Stromal cell of bone marrow (primary cell): ENCODE data around the gene RNF150.
A peak's percentile ranks its signal among the peaks of the same experiment; 100 is the strongest.

Experiments
- DNase-seq: peaks from one replicate; pipeline ENCODE4 v3.0.0-alpha.2; 2012; ENCODE audit warnings: low read depth

The RNF150 gene

DNA sequence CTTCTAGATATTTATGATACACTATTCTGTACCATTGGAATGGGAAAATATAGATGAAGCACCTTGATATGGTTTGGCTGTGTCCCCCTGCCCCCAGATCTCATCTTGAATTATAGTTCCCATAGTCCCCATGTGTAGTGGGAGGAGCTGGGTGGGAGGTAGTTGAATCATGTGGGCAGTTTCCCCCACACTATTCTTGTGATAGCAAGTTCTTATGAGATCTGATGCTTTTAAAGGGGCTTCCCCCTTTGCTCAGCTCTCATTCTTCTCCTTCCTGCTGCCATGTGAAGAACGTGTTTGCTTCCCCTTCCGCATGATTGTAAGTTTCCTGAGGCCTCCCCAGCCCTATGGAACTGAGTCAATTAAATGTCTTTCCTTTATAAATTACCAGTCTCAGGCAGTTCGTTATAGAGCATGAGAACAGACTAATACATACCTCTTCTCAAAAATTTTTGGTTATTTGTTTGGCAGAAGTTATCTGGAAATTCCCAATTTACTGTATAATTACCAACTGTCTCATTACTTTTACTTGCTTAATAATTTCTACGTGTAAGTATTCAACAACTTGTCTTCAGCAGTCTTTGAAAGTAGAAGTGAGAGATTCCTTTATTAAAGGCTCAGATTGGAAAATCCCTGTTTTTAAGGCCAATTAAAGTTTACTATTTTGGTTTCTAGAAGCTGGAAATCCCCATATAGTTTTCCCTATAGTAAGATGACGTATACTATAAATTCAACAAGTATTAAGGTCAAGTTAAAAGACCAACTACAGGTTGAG, 152.7 kb downstream of the RNF150 start:
- DNase-seq, result no peak

DNA sequence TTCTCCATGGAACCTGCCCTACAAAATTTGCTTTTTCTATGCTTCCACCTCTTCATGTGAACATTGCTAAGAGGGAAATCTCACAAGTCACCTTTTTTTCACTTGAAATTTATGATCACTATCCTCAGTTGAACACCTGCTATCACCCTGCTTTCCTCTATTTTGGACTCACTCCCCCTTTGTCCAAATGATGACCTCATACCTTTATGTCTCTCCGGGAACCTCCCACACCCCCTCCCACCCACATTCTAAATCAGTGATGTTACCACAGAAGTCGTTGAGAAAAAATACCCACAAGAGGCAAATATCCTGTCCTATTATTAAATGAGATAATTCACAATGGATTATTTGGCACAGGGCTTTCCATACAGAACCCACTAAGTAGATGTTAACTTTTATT, 156.5 kb downstream of the RNF150 start:
- no peak for DNase-seq

DNA sequence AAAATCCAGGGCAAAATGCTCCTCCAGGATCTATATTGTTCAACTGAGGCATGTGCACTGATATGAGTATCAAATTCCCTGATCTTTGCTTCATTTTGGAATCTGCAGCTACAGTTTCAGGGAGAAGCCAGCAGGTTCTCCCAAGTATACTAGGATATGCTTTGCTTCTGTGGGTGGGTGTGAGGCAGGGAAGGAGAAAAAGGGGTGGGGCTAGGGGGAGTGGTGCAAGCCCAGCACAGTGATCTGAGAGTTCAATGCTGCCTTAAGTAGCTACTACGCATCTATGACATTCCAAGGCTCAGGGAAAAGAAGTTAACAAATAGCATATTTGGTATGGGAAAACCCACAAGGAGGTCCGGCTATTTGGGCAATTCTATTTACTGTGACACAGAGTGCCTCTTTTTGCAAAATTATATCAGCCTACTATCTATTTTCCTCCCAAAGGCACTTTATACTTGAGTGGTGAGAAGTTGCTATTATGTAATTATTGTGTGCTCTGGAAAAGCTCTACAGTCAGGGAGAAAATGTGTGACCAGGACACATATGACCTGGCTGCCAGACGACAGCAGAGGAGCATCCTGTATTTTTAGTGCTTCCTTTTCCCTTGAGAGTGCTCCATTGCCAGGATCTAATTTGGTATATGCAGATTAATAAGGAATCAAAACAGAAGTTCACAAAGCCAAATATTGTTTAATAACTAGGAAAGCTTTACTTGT, 162.0 kb downstream of the RNF150 start:
- no peak for DNase-seq

DNA sequence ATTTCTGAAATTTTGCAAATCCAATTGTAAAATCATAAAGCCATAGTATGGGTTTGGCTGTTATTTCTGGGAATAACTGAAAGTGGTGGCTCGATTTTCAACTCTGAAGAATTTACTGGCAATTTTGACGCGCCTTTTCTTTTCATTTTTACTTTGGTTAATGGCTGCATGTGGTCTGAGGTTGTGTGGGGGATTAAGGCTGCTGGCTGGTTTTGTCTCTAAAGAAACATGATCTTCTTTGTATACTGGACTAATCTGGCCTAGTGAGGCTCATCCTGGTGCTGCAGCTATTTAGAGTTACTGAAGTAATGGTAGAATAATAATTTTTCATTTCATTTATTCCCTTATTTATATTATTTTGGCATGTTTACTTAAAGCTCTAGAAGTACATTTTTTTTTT, 164.0 kb downstream of the RNF150 start:
- no peak for DNase-seq

DNA sequence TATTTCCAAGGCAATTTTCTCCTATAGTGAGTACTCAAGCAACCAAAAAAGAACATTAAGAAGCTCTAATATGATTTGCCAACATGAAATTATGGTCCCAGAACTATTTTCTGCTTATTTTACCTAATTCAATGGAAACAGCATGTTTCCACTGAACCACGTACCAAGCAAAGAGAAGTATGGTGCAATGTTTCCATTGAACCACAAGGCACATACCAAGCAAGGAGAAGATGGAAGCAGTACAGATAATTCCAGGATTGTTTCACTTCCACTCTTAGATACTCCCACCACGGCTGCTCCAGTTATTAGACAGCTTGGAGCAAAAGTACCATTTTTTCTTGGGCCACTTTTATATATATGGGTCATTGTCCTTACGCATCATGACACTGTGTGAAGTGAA, 164.9 kb downstream of the RNF150 start:
- no peak for DNase-seq

DNA sequence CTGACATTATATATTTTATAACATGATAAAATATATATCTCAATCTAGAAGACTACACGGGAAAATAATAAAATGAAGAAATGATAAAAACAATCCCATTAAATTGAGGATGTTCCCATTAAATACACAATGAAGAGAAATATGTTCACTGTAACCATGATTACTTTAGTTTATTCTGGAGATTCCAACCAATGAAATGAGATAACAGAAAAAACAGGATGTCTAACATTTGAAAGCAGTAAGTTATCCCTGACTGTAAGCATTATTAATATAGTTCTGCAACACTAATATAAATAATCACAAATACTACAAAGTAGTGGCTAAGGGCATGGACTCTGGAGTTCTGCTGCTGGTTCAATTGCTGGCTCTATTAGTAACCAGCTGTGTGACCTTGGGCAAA, 169.4 kb downstream of the RNF150 start:
- no peak for DNase-seq

DNA sequence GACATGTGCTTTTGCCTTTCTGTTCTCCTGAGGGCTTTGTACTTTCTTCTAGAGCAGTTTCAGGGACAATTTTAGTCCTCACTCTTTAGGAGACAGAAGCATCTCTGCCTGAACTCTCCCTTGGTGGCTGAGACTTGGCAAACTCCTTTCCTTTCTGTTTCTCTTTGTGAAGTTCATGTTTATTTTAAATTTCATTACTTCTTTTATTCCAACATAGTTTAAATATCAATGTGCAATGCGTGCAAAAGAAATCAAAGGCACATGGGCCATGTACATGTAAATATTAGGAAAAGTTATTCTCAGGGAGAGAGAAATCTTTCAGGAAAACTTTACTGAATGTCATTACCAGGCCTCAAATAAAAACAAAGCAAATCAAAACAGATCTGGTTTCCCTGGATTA, 177.6 kb downstream of the RNF150 start:
- DNase-seq, result no peak

DNA sequence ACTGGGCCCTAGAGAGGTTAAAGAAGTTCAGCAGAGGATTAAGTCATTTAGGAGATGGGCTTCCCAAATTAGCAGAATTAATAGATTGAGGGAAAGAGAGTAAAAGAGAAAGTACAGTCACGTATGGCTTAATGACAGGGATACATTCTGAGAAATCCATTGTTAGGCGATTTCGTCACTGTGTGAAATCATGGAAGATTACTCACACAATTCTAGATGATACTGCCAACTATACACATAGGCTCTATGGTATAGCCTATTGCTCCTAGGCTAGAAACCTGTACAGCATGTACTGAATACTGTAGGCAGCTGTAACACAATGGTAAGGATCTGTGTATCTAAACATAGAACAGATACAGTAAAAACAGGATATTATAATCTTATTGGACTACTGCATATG, 180.6 kb downstream of the RNF150 start:
- no peak for DNase-seq

DNA sequence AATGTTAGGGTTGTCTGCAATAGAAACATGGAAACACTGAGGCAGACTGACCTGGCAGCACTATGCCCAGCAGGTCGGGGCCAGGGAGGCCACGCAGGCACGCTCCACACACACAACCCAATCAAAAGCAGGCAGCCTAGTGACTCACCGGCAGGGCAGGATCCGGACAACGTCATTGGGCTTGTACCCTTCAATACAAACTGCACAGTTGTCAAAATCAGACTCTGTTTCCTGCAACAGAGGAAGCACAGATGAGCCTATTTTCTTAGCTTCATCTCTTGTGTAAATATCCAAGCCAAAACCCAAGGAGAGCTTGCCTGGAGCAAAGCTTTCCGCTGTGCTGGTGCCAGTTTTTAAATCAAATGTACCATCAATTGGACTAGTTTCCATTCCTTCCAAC, 185.8 kb downstream of the RNF150 start:
- no peak for DNase-seq

DNA sequence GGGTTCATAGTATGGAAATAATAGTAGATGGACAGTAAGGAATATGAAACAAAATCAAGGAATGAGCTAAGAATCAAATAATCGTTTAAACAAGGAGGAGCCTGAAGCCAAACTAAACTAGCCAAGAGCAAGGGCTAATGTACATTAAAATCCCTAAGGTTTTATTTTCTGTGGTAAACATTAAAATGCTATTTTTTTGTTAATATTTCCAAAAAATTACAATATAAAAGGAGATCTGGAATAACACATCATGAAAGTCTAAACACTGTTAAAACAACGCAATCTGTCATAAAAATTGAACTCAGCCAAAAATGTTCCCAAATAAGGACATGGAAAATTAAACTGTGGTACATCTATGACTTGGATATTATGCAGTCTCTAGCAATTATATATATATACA, 188.2 kb downstream of the RNF150 start:
- DNase-seq, result no peak

DNA sequence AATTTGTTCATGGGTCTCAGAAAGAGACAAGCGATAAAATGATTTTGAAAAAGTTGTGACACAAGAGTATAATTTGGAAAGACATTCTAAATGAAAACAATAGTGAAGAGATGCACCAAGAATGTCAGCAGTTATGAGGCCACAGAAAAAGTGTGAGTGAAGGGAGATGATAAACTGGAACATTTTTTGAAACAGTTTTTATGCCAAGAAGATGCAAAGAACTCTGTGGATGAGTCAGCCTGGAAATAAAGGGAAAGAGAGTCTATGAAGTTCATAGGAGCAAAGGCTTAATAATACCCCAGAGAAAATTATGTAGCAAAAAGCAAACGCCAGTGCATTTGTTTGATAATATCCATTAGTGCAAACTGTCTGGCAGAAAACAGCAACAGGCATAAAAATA, 188.7 kb downstream of the RNF150 start:
- DNase-seq, result peak; percentile 44

DNA sequence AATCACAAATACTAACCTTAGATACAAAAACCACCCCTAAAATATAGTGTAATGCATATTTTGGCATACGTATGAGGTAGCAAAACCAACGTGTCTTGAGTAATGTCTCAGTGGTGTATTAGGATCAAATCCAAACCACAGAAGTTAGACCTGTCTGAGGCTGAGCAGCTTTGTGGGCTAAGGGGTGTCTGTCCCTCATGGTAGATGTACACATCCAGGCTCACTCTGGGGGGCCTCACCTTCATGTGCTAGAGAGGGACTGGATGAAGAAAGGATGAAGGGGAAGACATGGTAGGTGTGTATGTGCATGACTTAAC, 189.1 kb downstream of the RNF150 start:
- no peak for DNase-seq

DNA sequence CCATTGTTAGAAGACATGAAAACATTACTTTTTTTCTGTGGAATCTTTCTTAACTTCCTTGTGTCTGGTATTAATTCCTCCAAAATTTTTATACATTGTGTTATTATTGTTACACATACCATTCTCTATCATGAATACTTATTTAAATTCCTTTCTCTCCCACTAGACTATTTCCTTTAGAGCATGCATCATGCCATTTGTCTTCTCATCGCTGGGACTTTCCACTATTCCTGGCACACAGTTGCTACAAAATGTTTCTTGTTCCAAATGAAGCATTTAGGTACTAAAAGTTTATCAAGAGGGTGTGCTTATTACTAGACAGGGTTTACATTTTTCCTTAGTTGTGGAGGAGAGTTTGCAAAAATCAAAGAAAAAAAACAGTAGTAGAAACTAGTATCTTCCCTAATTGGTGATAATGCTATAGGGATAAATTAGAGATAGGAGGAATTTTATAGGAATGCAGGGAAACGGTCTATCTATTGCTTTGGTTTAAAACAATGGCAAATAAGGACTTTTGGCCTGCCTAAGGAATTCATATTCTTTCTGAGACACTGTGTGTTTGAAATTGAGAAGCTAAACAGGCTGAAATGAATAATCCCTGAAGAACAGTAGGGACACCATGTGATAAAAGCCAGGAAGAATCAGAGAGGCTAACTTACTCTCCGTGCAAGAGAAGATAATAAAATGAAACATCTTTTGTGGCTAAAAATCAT, 189.6 kb downstream of the RNF150 start:
- DNase-seq, result no peak

DNA sequence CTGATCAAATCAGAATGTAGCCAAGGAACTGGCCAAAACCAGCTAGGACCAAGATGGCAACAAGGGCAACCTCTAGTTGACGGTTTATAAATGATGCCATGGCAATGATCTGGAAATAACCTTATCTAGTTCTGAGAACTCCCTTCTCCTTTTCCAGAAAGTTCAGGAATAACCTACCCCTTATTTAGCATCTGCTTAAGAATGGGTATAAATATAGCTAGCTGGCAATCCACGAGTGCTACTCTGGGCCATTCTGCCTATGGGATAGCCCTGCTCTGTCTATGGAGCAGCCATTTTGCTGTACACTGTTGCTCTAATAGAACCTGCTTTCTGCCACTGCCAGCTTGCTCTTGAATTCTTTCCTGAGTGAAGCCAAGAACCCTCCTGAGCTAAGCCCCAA, 192.7 kb downstream of the RNF150 start:
- no peak for DNase-seq

DNA sequence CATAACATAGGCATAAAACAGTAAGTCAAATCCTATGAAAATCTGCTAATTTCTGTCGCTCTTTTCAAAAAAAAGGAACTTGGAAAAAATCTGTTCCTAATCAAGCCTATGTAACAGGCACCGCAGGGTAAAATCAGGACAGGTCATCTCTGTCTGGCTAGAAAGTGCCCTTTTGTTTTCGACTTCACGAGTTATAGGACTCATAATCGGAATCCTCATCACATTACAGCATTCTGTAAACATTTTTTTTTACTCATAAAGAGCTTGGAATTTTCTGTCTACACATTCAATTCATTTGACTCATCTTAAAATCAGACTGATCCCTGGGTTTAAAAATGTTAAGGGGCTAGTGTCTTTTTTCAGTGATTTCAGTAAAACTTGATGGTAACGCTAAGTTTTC, 195.4 kb downstream of the RNF150 start:
- no peak for DNase-seq

DNA sequence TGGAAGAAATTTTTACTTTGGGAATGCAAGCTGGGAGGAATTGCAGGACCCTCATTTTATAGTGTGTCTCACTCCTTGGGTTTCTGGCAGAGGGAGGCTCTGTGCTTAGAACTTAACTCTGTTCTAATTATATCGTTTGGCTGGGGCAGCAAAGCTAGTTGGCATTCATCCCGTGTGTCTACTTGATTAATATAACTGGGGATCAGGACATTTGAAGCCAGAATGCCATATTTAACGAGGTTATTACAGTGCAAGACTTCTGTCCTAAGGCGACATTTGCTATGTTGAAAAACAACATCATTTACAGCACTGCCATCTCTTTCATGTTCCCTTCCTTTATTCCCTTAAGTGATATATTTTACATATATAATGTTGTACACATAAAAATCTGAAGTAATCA, 198.0 kb downstream of the RNF150 start:
- DNase-seq, result no peak

DNA sequence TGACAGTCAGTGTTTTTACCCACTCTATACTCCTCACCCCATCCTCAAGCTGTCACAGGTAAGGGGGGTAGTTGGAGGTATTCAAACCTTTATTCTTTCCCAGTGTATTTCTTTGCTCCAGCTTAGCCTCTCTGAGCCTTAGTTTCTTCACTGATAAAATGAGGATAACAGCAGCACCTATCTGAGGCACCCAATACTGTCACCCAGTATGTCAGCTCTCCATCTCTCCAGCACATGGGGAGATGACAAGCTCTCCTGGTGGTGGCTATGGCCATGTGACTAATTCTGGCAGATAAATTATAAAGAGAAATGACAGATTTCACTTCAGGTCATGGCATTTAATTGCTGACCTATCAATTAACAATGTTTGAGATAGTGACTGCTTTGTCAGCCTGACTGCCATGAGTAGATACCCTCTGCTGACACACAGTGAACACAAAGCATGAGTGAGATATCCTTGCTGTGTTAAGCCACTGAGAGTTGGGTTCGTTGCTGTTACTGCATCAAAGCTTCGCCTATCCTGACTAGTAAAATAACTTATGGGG, 200.7 kb downstream of the RNF150 start:
- no peak for DNase-seq

DNA sequence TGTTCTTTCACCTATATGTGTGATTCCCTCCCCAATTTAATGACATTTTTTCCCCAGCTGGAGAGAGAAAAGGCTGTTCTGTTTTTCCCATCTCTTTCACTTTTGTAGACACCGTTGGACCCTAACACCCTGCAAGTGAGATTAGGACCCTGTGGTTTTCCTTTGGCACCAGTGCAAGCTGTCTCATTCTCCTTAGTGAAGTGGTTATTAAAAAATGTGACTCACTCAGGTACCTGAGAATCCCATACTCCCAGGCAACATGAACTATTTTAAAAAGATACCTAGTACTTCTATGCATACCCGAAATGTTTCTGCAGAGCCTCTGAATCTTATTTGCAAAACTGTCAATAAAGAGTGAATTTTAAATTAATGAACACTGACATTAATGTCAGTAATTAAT, 201.4 kb downstream of the RNF150 start:
- no peak for DNase-seq

DNA sequence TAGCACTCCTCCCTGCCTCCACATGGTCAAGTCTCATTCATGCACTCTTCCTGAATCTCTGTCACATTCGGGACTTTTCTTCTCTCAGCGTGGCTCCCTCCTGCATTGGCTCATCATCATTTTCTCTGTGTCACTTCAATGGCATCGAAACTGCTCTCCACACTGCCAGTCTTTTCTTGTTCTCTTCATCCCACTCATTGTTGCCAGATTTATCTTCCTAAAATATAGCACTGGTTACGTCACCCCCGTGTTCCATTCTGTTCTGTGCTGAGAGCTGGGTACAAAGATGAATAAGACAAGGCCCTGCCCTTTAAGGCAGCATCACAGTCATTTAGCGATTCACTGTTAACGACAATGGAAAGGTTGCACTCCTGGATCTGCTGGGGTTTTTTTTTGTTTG, 202.7 kb downstream of the RNF150 start:
- DNase-seq, result no peak

DNA sequence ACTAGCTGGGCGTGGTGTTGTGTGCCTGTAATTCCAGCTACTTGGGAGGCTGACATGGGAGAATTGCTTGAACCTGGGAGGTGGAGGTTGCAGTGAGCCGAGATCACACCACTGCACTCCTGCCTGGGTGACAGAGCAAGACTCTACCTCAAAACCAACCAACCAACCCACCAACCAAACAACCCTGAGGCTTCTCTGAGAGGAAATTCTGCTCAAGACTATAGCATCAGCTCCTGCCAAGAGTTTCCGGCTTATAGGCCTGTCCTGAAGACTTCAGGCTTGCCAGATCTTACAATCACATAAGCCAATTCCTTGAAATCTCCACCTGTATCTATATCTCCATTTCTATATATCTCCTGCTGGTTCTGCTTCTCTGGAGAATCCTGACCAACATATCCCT, 203.3 kb downstream of the RNF150 start:
- no peak for DNase-seq

DNA sequence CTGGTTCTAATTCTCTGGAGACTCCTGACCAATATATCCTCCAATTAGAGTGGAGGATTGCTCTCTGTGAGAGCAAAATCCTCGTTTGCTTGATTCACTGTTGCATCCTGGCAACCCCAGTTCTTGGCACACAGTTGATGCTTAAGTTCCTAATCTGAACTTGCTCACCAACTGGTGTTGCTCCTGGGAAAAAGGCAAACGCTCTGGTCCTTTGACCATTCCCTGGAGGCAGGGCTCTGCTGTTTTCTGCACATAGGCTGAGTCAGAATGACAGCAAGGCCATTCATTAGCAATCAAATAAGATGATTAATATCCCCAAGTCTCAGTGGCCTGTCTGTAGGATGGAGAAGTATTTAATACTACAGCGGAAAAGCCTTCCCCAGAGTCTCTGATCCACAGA, 204.4 kb downstream of the RNF150 start:
- peak; percentile 40 for DNase-seq

DNA sequence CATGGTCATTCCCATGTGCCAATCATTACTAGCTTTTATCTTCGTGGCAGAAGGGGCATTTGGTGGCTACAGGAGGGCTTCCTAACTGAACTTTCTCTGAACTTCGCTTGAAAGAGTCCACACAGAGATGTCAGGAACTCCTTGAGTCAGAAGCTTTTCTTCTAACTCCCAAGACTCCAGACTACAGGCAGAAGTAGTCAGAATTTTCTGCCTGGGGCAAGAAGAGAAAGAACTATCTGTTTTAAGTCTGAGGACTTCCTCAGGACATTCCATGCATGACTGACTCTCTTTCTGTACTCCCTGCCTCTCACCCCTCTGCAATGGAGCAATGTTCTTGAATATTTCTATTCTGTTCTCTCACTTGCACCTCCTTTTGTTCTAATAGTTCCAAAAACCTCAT, 206.6 kb downstream of the RNF150 start:
- DNase-seq, result no peak

DNA sequence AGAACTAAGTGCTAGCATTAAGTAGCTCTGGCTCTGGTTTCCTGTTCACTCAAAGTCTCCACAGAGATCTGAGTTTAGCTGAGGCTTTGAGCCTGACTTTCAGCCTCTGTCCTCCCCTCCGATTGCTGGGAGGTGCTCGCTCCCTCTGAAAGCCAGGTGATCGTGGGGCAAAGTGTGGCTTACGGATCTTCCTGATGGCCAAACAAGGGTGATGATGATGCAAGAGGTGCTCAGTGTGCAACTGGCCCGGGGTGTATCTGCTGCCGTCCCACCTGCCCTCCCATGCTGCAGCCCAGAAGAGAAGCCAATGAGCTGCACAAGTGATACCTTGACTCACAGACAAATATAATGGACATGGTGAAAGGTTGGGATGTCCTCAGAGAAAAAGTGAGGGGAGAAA, 207.9 kb downstream of the RNF150 start:
- DNase-seq, result no peak
